Endodermal cell (in vitro differentiated cells): ENCODE data around the gene EMX1. TPM values are rescaled to one million over a fixed set of nuclear protein-coding genes. Genes with fewer than 3 reads are reported as not detected.

Experiments
- DNase-seq: peaks from one replicate; pipeline ENCODE4 v3.0.0-alpha.2; 2017
- H3K27ac ChIP-seq: 2 replicates; pipeline ENCODE4 v1.5.1; 2013; ENCODE audit warnings: mild to moderate bottlenecking, low read depth, low read length, moderate library complexity
- H3K27me3 ChIP-seq: 2 replicates; pipeline ENCODE4 v1.6.1; 2013; ENCODE audit warnings: mild to moderate bottlenecking, low read length, moderate library complexity; ENCODE audit not compliant: insufficient read depth, control insufficient read depth, poor library complexity, severe bottlenecking
- H3K36me3 ChIP-seq: 2 replicates; pipeline ENCODE4 v1.7.0; 2013; ENCODE audit warnings: mild to moderate bottlenecking, low read length, moderate library complexity; ENCODE audit not compliant: control insufficient read depth, insufficient read depth
- H3K4me1 ChIP-seq: one replicate; pipeline ENCODE4 v1.7.0; 2013; ENCODE audit warnings: low read length; ENCODE audit not compliant: control insufficient read depth, insufficient read depth
- H3K4me3 ChIP-seq: 2 replicates; pipeline ENCODE4 v1.5.1; 2013; ENCODE audit warnings: mild to moderate bottlenecking, low read length, moderate library complexity
- H3K9ac ChIP-seq: 2 replicates; pipeline ENCODE4 v1.6.1; 2013; ENCODE audit warnings: mild to moderate bottlenecking, low read length, moderate library complexity; ENCODE audit not compliant: poor library complexity, severe bottlenecking; ENCODE audit errors: extremely low read depth
- H3K9me3 ChIP-seq: 2 replicates; pipeline ENCODE4 v1.6.1; 2013; ENCODE audit warnings: mild to moderate bottlenecking, low read length, moderate library complexity; ENCODE audit not compliant: control insufficient read depth
- H3K27ac Mint-ChIP-seq: 2 replicates; pipeline ENCODE4 v1.8.0; 2020; ENCODE audit warnings: mixed read lengths
- H3K27me3 Mint-ChIP-seq: 2 replicates; pipeline ENCODE4 v1.8.0; 2021; ENCODE audit warnings: mild to moderate bottlenecking, mixed read lengths; ENCODE audit not compliant: insufficient read depth
- H3K36me3 Mint-ChIP-seq: 2 replicates; pipeline ENCODE4 v1.8.0; 2020; ENCODE audit warnings: low read depth, mixed read lengths
- H3K4me1 Mint-ChIP-seq: 2 replicates; pipeline ENCODE4 v1.8.0; 2020; ENCODE audit warnings: mixed read lengths
- H3K4me3 Mint-ChIP-seq: 2 replicates; pipeline ENCODE4 v1.8.0; 2020; ENCODE audit warnings: mild to moderate bottlenecking, moderate library complexity, mixed read lengths
- H3K9me3 Mint-ChIP-seq: 2 replicates; pipeline ENCODE4 v1.8.0; 2020; ENCODE audit warnings: mild to moderate bottlenecking, mixed read lengths
- WGBS, 2 experiments: methylation state at CpG; one replicate each; pipeline versions ENCODE4 v1.1.5 to v1.1.7; 2013; ENCODE audit warnings: missing lambda C conversion rate in 2 of 2, mixed read lengths in 1 of 2; ENCODE audit not compliant: insufficient coverage in 1 of 2, insufficient read length in 1 of 2; 5-methylcytosine and 5-hydroxymethylcytosine counted together
- total RNA-seq, 2 donors: library from RNA; stranded (reverse); fragmentation: NEBNext Ultra II Directional in 1 of 2; extraction: Animal tissue kit (Norgen Biotek cat#: 25700) in 1 of 2; gene quantifications; 2 replicates in 1 of 2; 3 replicates in 1 of 2; pipeline ENCODE4 v1.2.1, GENCODE V29; 2021
- TF ChIP-seq, protein P1 (sequence below): fragments of 200-600 bp; sonication (generic); conservative IDR thresholded peaks from 2 replicates; pipeline ENCODE4 v1.5.0; 2021; ENCODE audit warnings: antibody characterized with exemption, mild to moderate bottlenecking

Gene EMX1
- total RNA-seq, 2 donors from 2014 or later: 0.35 to 1.1 TPM

- H3K4me3 ChIP-seq: no peak overlapping the region
- Mint-ChIP-seq H3K27ac (no peak overlapping the region), H3K9me3 (no peaks in the 10 kb centered on the region), H3K36me3 (no peaks in the 10 kb centered on the region), H3K4me3 (no peak overlapping the region), H3K4me1 (peaks cover 8% of the 10 kb centered on the region), H3K27me3 (peaks cover 58% of the 10 kb centered on the region)
- no peak overlapping the region for H3K27ac ChIP-seq
- H3K4me1 ChIP-seq: peaks cover 3% of the 10 kb centered on the region
- TF ChIP-seq, protein P1, sequence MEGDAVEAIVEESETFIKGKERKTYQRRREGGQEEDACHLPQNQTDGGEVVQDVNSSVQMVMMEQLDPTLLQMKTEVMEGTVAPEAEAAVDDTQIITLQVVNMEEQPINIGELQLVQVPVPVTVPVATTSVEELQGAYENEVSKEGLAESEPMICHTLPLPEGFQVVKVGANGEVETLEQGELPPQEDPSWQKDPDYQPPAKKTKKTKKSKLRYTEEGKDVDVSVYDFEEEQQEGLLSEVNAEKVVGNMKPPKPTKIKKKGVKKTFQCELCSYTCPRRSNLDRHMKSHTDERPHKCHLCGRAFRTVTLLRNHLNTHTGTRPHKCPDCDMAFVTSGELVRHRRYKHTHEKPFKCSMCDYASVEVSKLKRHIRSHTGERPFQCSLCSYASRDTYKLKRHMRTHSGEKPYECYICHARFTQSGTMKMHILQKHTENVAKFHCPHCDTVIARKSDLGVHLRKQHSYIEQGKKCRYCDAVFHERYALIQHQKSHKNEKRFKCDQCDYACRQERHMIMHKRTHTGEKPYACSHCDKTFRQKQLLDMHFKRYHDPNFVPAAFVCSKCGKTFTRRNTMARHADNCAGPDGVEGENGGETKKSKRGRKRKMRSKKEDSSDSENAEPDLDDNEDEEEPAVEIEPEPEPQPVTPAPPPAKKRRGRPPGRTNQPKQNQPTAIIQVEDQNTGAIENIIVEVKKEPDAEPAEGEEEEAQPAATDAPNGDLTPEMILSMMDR: no peak
- no peaks in the 10 kb centered on the region for H3K9me3 ChIP-seq
- H3K36me3 ChIP-seq: no peaks in the 10 kb centered on the region
- 92% methylated on average over 9 of the region's 9 CpGs; no CpG with 5 or more reads in 1 of the 2 experiments for WGBS, 2 experiments
- H3K27me3 ChIP-seq: peaks cover 50% of the 10 kb centered on the region
- no peak overlapping the region for H3K9ac ChIP-seq
- no peak for DNase-seq
Observed at GRCh38 chr2:72894514-72894913, 22.8 kb upstream of the EMX1 start.

DNA sequence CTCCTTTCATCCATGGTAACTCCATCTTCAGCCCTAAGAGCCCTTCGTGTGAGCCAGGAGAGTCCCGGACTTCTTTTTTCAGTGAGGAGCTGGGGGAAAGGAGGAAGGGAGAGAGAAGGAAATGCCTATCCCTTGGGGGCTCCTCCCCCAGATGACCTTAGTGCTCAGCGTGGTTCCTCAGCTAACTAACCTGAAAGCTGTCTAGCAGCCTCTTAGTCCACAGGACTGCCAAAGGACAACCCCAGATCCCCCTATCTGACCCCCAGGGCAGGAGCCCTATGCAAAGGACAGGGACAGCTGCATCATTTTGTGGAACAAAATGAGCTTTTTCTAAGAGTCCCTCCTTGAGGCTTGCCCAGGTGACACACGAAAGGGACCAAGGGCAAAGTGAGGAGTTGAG, 22.2 kb upstream of the EMX1 start:
- Mint-ChIP-seq H3K27me3 (peaks cover 61% of the 10 kb centered on the region), H3K4me3 (no peak overlapping the region), H3K27ac (no peak overlapping the region), H3K36me3 (no peaks in the 10 kb centered on the region), H3K9me3 (no peaks in the 10 kb centered on the region), H3K4me1 (peaks cover 8% of the 10 kb centered on the region)
- no peaks in the 10 kb centered on the region for H3K9me3 ChIP-seq
- H3K27ac ChIP-seq: no peak overlapping the region
- peaks cover 3% of the 10 kb centered on the region for H3K4me1 ChIP-seq
- TF ChIP-seq, protein P1: no peak
- peak; percentile 63 for DNase-seq
- no peak overlapping the region for H3K4me3 ChIP-seq
- H3K9ac ChIP-seq: no peak overlapping the region
- no peaks in the 10 kb centered on the region for H3K36me3 ChIP-seq
- peaks cover 47% of the 10 kb centered on the region for H3K27me3 ChIP-seq
- WGBS, 2 experiments: 34 to 55% methylated on average over 1 to 4 of the region's 4 CpGs

DNA sequence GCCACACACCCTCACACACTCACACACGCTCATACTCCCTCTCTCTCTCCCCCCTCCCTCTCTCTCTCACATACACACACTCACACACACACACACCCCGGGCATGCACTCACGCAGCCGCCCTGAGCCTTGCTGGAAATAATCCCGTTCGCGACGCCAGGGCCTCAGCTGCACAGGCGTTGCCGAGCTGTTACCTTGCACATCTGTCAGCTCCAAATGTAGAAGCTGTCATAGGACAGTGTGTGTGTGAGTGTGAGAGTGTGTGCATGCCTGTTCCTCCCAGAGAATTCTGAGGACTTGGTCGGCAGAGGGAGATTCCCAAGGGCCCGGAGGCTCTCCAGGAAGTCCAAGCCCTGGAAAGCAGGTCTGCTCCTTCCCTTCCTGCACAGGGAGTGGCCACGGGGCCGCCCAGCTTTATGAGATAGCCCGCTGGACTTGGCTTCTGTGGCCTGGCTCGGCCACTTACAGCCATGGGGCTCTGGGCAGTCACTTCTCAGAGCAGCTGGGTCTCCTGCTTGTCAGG, 21.5 kb upstream of the EMX1 start:
- Mint-ChIP-seq H3K9me3 (no peaks in the 10 kb centered on the region), H3K27me3 (peaks cover 68% of the 10 kb centered on the region)
- peaks cover 47% of the 10 kb centered on the region for H3K27me3 ChIP-seq

More for the DNA sequence above, 21.5 kb upstream of the EMX1 start:
- no peak overlapping the region for H3K4me3 ChIP-seq
- H3K9me3 ChIP-seq: no peaks in the 10 kb centered on the region
- DNase-seq: peak; percentile 55
- H3K4me1 ChIP-seq: peaks cover 3% of the 10 kb centered on the region
- no peak overlapping the region for H3K9ac ChIP-seq
- H3K36me3 ChIP-seq: no peaks in the 10 kb centered on the region
- Mint-ChIP-seq H3K27ac (no peak overlapping the region), H3K36me3 (no peaks in the 10 kb centered on the region), H3K4me3 (no peak overlapping the region), H3K4me1 (peaks cover 10% of the 10 kb centered on the region)
- H3K27ac ChIP-seq: no peak overlapping the region
- WGBS, 2 experiments: 71 to 81% methylated on average over 6 to 16 of the region's 16 CpGs
- TF ChIP-seq, protein P1: no peak
